ENCODE data around the gene CCDC81.

Gene CCDC81

DNA sequence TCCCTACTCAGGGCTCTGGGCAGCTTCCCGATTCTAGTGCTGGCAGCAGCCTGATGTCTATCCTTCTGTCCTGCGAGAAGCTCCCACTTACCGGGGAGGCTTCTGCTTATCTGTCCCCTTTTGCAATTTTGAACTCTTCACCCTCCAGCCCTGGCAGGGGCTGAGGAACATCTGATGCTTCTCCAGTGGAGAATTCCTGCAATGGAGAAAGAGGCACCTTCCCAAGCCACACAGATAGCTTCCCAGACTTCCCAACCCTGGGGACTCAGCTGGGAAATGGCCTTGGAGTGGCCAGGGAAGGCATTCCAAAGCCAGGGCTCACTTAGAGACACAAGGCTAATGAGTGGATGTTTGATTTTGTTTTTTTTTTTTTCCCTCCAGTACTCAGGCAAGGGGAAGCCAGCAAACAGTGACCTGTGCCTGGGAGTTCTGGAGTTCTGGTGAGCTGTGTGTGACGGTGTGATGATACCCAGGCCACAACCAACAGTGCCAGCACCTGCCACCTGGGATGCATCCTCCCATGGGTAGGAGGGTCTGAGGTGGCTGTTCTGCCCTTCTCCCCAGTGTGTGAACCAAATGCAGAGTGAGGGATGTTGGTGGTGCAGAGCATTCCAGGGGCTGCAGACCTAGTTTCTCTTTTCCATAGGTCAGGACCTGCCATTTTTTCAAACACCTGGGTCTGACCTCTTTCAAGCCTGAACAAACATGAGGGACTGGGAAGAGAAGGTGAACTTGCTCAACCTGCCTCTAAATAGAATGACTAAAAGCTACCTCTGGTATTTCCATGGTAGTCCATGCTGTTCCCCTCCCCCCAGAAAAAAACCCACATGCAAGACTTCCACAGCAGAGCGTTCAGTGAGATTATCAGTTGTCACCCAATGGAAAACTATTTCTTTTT, 95.1 kb downstream of the CCDC81 start:
- no peak for DNase-seq
